ENCODE measurements around the gene PACS2.
A peak's percentile ranks its signal among the peaks of the same experiment; 100 is the strongest.

Gene PACS2

DNA sequence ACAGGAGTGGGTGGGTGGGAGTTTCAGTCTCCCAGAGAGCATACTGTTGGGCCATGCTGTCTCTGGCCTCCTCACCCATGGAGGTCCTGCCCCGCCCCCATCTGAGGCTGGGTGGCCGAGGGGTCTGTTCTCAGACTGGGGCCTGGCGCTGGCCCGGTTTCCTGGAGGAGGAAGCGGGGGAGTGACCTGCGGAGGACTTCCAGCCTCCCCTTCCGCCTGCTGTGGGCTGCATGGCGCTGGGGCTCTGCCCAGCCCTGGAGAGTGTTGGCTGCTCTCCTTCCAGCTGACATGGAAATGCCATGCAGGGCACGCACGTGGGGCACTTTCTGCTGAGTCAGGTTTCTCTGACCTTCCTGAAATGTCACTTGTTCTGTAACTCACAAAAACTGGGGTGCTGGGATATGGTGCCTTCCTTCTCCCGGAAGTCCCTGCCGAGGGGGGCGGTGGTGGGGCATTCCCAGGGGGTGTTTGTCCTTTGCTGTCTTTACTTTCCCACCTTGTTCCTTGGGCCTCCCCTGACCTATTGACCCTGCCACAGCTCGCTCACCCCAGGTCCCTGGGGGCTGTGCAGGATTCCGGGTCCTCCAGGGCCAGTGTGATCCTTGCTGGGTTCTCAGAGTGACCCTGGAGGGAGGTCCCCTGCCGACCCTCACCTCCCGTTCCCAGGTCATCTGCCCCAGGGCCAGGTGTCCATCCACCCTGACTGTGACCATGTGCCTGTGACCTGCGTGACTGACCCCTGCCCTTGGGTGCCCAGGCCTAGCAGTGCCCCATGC is 23.6 kb downstream of the PACS2 start:
- TF ChIP-seq, protein P1, sequence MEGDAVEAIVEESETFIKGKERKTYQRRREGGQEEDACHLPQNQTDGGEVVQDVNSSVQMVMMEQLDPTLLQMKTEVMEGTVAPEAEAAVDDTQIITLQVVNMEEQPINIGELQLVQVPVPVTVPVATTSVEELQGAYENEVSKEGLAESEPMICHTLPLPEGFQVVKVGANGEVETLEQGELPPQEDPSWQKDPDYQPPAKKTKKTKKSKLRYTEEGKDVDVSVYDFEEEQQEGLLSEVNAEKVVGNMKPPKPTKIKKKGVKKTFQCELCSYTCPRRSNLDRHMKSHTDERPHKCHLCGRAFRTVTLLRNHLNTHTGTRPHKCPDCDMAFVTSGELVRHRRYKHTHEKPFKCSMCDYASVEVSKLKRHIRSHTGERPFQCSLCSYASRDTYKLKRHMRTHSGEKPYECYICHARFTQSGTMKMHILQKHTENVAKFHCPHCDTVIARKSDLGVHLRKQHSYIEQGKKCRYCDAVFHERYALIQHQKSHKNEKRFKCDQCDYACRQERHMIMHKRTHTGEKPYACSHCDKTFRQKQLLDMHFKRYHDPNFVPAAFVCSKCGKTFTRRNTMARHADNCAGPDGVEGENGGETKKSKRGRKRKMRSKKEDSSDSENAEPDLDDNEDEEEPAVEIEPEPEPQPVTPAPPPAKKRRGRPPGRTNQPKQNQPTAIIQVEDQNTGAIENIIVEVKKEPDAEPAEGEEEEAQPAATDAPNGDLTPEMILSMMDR (IDR thresholded peaks at IDR 0.05; ENCODE audit: low read depth, low read length) = no peak

DNA sequence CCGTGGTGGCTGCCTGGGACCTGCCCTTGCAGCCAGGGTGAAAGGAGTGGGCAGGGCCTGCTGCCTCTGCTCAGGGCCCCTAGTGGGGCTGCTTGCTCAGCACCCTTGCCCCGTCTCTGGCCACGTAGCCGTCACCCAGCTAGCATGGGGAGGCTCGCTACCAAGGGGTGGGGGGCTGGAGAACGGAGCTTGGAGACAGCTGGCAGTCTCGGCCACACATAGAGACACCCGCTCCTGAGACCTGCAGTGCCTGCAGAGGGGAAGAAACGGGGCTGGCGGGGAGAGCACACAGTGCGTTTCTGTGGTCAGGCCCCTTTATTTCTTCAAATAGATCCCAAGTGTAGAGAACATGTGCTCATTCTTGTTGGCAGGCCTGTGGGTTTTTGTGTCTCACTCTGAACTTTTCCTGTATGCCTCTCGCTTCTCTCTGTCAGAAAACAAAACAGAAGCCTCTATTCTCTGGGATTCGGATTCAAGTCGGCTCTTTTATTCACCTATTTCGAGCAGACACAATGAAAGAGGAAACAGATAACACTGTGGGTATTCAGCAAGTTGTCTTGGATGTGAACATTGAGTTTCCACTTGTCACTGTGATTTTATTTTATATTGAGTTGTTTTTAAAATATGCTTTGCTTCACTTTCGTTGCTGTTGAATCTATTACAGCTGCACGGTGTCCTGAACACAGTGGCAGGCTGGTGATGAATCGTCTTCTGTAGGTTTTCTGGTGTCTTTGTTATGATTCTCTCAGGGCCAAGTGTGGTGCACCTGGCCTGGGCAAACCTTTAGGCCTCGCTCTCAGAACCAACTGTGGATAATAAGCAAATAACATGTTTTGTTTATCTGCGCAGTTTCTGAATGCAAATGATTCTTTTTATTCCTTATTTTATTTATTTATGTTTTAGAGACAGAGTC is 26.5 kb downstream of the PACS2 start:
- TF ChIP-seq, protein P1 (IDR thresholded peaks at IDR 0.05; ENCODE audit: low read depth, low read length) = no peak
- DNase-seq (ENCODE audit: low read depth in 2 of 2) = no peak
- no peak overlapping the region for H3K4me3 ChIP-seq (replicated peaks in 1 of 2; ENCODE audit: low read depth in 2 of 2, low read length in 2 of 2)

More for the DNA sequence above, 23.6 kb downstream of the PACS2 start:
- peak in 1 of 2 donors; percentile 64 for DNase-seq (ENCODE audit: low read depth in 2 of 2)
- no peak overlapping the region for H3K4me3 ChIP-seq (replicated peaks in 1 of 2; ENCODE audit: low read depth in 2 of 2, low read length in 2 of 2)

DNA sequence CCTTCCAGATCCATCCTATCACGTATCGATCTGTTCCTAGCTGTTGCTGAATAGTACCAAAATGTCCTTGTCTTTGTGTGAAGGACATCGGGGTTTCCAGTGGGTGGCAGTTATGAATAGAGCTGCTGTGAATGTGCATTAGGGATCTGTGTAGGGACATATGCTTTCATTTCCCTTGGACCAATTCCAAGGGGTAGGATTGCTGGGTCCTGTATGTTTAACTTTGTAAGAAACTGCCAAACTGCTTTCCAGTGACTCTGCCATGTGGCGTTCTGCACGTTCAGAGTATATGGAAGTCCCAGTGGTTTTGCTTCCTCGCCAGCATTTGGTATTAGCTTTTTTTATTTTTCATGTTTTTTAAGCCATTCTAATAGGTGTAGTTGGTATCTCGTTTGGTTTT is 28.6 kb downstream of the PACS2 start:
- no peak for DNase-seq (ENCODE audit: low read depth in 2 of 2)
- H3K4me3 ChIP-seq (replicated peaks in 1 of 2; ENCODE audit: low read depth in 2 of 2, low read length in 2 of 2) = no peak overlapping the region
- TF ChIP-seq, protein P1 (IDR thresholded peaks at IDR 0.05; ENCODE audit: low read depth, low read length) = no peak

DNA sequence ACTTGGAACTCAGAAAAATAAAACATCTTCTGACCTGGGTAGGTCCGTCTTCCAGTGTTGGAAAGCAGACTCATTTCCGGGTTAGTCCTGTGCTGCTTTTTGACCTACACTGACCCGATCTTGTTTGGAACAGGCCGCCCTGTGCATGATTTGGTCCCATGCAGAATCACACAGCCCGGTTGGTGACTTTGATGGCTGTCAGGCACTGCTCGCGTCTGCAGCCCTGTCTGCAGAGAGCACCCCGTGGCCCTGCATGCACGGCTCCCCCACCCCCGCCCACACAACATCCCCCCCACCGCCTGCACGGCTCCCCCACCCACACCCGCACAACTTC is 31.6 kb downstream of the PACS2 start:
- no peak overlapping the region for H3K4me3 ChIP-seq (replicated peaks in 1 of 2; ENCODE audit: low read depth in 2 of 2, low read length in 2 of 2)
- TF ChIP-seq, protein P1 (IDR thresholded peaks at IDR 0.05; ENCODE audit: low read depth, low read length) = no peak
- no peak for DNase-seq (ENCODE audit: low read depth in 2 of 2)

DNA sequence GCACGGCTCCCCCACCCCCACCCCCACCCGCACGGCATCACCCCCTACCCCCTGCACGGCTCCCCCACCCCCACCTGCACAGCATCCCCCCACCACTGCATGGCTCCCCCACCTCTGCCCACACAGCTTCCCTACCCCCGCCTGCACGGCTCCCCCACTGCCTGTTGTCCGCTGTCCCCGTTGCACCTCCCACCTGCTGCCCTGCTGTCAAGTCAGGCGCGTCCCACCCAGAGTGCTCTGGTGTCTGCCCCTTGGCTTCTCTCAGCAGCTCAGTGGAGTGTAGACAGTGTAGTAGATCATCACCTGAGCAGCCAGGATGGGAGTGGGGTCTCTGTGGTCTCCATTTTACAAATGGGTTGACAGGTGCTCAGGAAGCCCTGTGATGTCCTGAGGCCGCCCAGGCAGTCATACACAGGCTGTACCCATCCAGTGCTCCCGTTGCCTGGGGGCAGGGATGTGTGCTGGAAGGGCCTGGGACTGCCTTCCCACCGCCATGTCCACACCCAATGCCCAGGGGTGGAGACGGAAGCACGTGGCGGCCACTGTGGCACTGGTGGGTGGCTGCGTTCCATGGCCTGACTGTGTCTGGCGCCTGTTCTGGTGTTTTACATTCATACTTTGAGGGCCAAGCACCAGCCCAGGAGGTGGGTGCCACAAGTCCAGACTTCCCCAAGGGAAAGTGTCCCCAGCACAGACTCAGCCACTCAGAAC is 32.5 kb downstream of the PACS2 start:
- TF ChIP-seq, protein P1 (IDR thresholded peaks at IDR 0.05; ENCODE audit: low read depth, low read length) = no peak
- H3K4me3 ChIP-seq (replicated peaks in 1 of 2; ENCODE audit: low read depth in 2 of 2, low read length in 2 of 2) = no peak overlapping the region
- DNase-seq (ENCODE audit: low read depth in 2 of 2) = no peak

DNA sequence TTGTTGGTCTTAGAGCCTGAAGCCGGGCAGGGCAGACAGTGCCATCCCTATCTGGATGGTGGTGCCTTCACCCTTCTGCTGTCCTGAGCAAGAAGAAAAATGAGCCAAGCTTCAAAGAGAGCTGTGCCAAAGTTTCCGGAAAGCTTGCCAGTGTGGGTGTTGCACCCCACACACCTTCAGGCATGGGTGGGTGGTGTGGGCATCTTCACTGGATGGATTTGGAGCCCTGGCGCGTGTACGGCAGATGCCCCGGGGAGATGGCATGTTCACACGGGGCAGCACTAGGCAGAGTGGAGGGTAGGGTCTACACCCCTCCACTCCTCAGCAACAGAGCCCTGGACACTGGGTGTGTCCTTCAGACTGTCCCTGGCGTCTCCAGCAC is 33.0 kb downstream of the PACS2 start:
- DNase-seq (ENCODE audit: low read depth in 2 of 2) = no peak
- TF ChIP-seq, protein P1 (IDR thresholded peaks at IDR 0.05; ENCODE audit: low read depth, low read length) = no peak
- no peak overlapping the region for H3K4me3 ChIP-seq (replicated peaks in 1 of 2; ENCODE audit: low read depth in 2 of 2, low read length in 2 of 2)
